G401.6 (cell line): ENCODE measurements around the gene ZBTB17.

Experiments used
- FAIRE-seq: peaks from 2 replicates; lab custom pipeline; 2012; peaks lifted over from hg19 to GRCh38; lab: Jason Lieb, UNC

The ZBTB17 gene

GRCh38 chr1:15960808-15961207 lies 15.1 kb downstream of the ZBTB17 start:
- no peak for FAIRE-seq

GRCh38 chr1:15959827-15960446 lies 16.0 kb downstream of the ZBTB17 start:
- FAIRE-seq, result no peak

GRCh38 chr1:15959424-15959823 lies 16.5 kb downstream of the ZBTB17 start:
- no peak for FAIRE-seq

- no peak for FAIRE-seq
These were observed 17.1 kb downstream of the ZBTB17 start for GRCh38 chr1:15958793-15959192.

- no peak for FAIRE-seq
These were observed 17.8 kb downstream of the ZBTB17 start for GRCh38 chr1:15958111-15958510.

GRCh38 chr1:15957221-15958095 lies 18.4 kb downstream of the ZBTB17 start:
- FAIRE-seq, result no peak

- no peak for FAIRE-seq
These were observed 19.8 kb downstream of the ZBTB17 start for GRCh38 chr1:15956150-15956549.

- no peak for FAIRE-seq
These were observed 20.3 kb downstream of the ZBTB17 start for GRCh38 chr1:15955552-15955951.

GRCh38 chr1:15954316-15954715 lies 21.6 kb downstream of the ZBTB17 start:
- no peak for FAIRE-seq

- no peak for FAIRE-seq
These were observed 22.1 kb downstream of the ZBTB17 start for GRCh38 chr1:15953791-15954241.

- no peak for FAIRE-seq
These were observed 22.6 kb downstream of the ZBTB17 start for GRCh38 chr1:15953294-15953771.

- no peak for FAIRE-seq
These were observed 23.3 kb downstream of the ZBTB17 start for GRCh38 chr1:15952317-15953258.

GRCh38 chr1:15951341-15952153 lies 24.4 kb downstream of the ZBTB17 start:
- no peak for FAIRE-seq

GRCh38 chr1:15950763-15951295 lies 25.1 kb downstream of the ZBTB17 start:
- FAIRE-seq, result no peak

- FAIRE-seq, result no peak
These were observed 25.6 kb downstream of the ZBTB17 start for GRCh38 chr1:15950302-15950701.

GRCh38 chr1:15949453-15950245 lies 26.3 kb downstream of the ZBTB17 start:
- no peak for FAIRE-seq

GRCh38 chr1:15948595-15949452 lies 27.1 kb downstream of the ZBTB17 start:
- FAIRE-seq, result no peak

- FAIRE-seq, result no peak
These were observed 27.8 kb downstream of the ZBTB17 start for GRCh38 chr1:15948091-15948591.
